C4-2B (cell line): ENCODE results near the gene LDB3.

Experiments used
- H3K27ac ChIP-seq: fragments of 450-650 bp; 2 replicates; pipeline ENCODE4 v1.5.1; 2017
- ZFX ChIP-seq: fragments of 450-650 bp; IDR thresholded peaks from 2 replicates; pipeline ENCODE4 v1.6.1; 2017
- TF ChIP-seq, protein P1 (sequence below): fragments of 450-650 bp; conservative IDR thresholded peaks from 2 replicates; pipeline ENCODE4 v1.5.1; 2017; ENCODE audit warnings: mild to moderate bottlenecking

The LDB3 gene

DNA sequence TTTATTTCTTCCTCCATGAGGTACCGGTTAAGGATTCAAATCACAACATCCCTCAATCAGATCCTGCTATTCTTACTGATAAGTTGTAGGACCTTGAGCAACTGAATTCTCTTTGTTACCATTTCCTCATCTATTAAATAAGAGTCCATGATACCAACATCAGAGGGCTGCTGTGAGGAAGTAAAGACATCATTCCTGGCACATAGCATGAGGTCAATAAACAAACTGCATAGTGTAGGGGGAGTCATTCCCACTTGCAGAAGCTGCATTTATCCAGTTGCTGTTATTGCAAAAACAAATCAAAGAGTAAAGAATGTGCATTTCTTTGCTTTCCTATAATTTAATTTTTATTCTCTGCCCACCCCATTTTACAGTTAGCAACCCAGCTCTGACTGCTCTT lies 36.8 kb downstream of the LDB3 start:
- no peak overlapping the region for H3K27ac ChIP-seq
- TF ChIP-seq ZFX: no peak
- TF ChIP-seq, protein P1, sequence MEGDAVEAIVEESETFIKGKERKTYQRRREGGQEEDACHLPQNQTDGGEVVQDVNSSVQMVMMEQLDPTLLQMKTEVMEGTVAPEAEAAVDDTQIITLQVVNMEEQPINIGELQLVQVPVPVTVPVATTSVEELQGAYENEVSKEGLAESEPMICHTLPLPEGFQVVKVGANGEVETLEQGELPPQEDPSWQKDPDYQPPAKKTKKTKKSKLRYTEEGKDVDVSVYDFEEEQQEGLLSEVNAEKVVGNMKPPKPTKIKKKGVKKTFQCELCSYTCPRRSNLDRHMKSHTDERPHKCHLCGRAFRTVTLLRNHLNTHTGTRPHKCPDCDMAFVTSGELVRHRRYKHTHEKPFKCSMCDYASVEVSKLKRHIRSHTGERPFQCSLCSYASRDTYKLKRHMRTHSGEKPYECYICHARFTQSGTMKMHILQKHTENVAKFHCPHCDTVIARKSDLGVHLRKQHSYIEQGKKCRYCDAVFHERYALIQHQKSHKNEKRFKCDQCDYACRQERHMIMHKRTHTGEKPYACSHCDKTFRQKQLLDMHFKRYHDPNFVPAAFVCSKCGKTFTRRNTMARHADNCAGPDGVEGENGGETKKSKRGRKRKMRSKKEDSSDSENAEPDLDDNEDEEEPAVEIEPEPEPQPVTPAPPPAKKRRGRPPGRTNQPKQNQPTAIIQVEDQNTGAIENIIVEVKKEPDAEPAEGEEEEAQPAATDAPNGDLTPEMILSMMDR: no peak

- TF ChIP-seq, protein P1: no peak
- no peak for TF ChIP-seq ZFX
- H3K27ac ChIP-seq: no peak overlapping the region
Observed at GRCh38 chr10:86705905-86706304, 37.6 kb downstream of the LDB3 start.

GRCh38 chr10:86706401-86706841 lies 38.1 kb downstream of the LDB3 start:
- H3K27ac ChIP-seq: no peak overlapping the region

DNA sequence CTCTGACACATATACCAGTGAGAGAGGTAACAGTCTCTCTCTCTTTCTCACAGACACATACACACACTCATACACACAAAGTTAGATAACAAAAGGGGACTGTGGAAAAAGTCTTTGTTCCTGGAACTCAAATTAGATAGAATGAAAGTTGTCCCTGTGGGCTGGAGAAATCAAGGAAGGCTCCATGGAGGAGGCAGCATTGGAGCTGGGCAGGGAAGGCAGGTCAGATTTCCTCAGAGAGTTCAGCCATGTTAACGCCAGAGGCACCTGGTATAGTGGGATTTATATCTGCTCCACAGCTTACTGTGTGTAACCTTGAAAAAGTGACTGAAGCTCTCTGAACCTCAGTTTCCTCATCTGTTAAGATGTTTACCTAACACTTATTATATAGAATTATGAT lies 38.7 kb downstream of the LDB3 start:
- H3K27ac ChIP-seq: no peak overlapping the region
- TF ChIP-seq ZFX: no peak
- TF ChIP-seq, protein P1: no peak

More at GRCh38 chr10:86706401-86706841, 38.1 kb downstream of the LDB3 start:
- TF ChIP-seq, protein P1: no peak
- no peak for TF ChIP-seq ZFX

DNA sequence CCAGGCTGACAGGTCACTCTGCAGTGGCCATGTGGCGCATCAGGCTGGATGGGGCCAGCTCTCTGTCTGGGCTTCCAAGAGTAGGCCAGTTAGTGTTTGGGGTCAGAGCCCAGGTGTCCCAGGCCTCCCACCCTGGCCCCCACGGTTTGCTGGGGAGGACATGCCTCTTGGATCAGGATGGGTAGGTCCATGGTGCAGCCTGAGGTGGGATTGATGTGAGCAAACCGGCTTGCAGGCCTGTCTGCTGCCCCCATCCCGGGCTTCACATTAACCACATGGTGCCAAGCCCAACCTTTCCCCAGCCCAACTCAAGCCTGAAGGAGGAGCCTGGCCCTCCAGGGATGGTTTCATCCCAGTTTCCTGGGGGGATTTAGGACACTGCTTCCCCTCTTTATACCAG lies 39.2 kb downstream of the LDB3 start:
- no peak for TF ChIP-seq ZFX
- TF ChIP-seq, protein P1: no peak
- no peak overlapping the region for H3K27ac ChIP-seq

- H3K27ac ChIP-seq: no peak overlapping the region
- TF ChIP-seq, protein P1: no peak
- TF ChIP-seq ZFX: no peak
Observed at GRCh38 chr10:86708068-86708782, 39.9 kb downstream of the LDB3 start.

- TF ChIP-seq, protein P1: no peak
- no peak overlapping the region for H3K27ac ChIP-seq
Observed at GRCh38 chr10:86708783-86709380, 40.6 kb downstream of the LDB3 start.
